Activated CD4-positive, alpha-beta T cell treated with anti-CD3 and anti-CD28 coated beads for 24 hours (primary cell): ENCODE data around the gene MOCS1.
"Not testable (repeated sequence)": the region's sequence is repeated elsewhere in the genome, so short reads cannot be mapped to it uniquely, and the experiment has no call there.

Experiments used
- DNase-seq, 2 donors: peaks; one replicate each; pipeline ENCODE4 v3.0.0-alpha.2; 2020; ENCODE audit warnings: low read depth in 2 of 2

Gene MOCS1

DNA sequence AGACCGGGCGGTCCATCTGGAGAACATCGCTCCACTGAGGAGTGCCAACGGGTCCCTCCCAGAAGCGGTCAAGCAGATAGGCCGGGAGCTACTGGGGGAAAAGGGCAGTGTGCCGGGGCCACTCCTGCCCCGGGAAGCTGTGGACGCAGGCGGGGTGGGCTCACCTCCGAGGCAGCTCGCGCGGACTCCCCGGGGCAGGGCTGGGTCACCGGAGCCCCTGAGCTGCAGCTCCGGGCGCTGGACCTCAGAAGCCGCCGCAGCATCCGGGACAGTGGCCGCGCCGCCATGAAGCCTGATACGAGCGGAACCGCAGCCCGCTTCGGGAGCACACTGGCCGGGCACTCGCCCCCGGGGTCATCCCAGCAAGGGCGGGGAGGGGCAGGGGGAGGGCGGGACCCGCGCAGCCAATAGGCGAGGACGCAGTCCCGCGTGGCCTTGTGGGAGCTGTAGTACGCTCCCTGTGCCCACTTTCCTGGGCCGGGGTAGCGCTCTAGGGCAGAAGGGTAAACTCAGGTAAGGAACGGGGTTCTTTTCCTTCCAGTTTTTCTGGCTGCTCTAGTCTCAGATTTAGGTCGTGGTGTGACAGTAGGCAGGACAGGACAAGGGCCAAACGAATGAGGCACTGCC lies at the start of gene MOCS1:
MOCS1 (minus strand) TSS at position 332 of the 627 bp plus-strand sequence; CDS start at position 287, 45 bp downstream.
- peak; percentile 18 to 31 for DNase-seq

DNA sequence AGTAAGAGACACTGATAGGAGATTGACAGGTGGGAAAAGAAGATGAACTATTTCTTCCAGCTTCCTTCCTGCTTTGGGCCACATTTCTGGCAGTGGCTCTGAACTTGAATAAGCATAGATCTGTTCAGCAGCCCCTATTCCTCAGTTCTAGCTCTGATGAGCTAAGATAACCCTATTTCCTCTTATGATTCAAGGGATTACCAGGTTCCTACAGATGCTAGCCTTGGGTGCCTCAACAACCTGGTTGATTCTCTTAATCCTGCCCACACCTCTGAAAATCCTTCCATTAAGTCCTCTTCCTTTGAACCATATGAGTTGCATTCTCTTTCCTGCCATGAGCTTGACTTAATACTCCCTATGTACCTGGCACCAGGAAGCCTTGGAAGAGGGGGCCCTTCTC lies 49.8 kb upstream of the MOCS1 start:
- DNase-seq = no peak

DNA sequence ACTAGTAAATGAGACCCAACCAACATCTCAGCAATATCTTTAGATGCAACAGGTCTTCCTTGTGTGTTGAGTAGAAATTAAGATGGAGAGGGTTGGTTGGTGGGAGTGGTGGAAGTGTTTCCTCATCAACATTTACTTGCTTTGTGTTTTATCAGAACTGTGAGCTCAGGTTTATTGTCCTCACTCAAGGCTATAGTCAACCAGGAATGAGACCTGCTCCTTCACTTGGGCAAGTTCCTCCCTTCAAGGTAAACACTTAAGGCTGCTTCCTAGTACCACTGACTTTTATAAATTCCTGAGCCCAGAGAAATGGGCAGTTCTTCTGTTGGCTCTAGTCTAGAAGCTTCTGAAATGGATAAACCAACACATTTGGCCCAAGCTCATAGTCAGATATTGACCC lies 48.9 kb upstream of the MOCS1 start:
- no peak for DNase-seq

DNA sequence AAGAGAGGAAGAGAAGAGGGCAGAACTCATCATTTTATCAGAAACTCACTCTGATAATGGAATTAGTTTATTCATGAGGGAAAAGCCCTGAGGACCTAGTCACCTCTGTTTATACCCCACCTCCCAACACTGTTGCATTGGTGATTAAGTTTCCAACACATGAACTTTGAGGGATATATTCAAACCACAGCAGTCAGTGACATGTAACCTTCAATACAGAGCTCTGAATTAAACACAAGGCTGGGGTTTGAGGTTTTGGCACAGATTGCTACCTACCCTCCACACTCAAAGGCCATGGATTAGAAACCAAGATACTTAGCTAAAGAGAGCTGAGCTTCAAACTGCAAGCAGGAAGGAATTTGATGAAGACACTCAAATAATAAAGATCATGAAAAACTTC lies 48.5 kb upstream of the MOCS1 start:
- DNase-seq = no peak

DNA sequence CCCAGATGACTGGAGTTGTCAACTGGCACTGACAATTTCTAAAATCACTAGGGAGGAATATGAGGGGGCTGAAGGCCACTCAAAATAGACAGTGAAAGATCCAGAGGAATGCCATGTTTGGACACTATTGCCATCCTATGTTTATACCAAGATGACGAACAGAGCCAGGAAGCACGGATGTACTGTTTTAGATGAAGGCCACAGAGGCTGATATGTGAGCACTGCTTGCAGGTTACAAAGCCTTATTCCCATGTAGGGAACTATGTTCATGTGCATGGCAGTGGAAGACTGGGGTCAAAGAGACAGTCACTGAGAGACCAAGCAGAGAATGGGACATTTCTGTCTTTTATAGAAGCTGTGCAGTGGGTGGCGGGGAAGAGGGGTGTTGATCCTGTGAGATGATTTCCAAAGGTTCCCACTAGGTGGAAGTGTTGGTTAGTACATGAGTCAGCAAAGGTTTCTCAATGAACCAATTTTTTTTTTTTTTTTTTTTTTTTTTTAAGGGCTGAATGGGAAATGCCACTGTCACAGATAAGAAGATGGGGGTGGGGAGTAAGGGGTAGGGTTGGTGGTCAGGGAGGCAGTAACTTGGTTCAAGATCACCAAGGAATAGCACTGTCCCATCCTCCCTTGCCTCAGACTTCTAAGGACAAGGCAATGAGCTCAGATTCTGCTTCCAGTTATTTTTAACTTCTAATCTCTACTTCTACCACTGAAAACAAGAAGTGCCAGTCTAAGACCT lies 46.7 kb upstream of the MOCS1 start:
- no peak for DNase-seq

DNA sequence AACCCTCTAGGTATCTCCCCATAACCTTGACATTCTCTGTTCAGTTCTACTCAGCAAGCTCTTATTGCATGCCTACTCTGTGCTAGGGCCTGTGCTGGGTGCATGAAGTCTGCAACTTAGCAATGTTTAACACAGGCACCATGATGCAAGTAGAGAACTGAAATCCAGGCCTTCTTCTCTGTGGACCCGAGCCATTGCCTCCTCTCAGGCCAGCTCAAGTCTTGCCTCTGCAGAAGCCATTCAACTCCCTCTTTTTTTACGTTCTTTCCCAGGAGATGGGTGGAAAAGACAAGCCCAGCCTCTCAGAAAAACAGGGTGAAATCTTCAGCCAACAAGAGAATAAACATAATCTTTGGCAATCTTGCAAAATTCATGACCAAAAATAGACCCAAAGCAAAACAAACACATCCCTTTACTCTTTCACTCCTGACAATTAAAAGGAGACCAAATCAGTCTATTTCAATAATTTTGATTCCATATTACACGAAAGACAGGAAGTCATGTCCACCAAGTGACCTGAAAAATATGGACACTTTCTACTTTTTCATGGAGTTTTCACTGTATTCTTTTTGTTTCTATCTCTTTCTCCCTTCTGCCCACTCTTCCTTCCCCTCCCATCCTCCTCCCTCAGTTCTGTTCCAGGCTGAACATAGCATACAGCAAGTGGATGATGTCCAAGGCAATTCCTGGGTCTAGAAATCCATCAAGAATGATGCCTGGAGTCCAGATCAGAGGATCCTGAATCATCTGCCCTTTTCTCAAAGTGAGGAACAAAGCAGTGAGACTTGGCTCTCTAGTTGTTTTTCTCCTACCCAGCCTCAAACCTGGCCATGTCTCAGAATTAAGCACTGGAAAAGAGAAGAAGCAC lies 45.4 kb upstream of the MOCS1 start:
- DNase-seq = no peak

DNA sequence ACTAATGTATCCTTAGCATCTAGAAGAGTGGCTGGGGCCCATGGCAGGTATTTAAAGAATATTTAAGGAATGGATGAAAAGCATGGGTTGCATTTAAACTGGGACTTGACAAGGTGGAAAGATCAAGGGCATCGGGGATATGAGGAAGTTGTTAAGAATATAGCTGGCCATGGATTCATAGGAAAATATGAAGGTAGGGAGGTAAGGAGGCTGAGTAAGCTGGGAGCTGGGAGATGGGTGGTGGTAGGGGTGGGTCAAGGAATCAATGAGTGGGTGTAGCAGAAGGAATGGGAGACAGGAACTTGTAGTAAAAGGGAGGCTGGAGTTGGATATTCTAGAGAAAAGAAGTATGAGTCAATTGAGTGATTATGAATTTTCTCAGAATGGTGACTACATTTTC lies 44.0 kb upstream of the MOCS1 start:
- no peak for DNase-seq

DNA sequence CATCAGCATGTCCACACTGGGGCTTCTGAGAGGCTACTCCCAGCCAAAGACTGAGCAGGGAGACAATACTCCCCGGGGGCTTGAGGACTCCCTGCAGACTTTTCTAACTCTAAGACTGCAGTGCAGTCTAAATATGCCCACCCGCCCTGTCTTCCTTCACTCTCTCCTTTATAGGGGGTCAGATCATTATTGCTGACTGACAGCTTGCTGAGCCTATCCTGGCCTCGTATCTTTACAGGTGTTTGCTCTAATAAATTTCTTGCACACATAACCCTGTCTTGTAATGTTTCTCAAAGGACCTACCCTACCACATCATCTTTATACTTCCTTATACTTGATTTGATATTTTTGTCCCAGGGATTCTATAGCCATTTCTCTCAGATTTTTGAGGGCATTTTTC lies 39.4 kb upstream of the MOCS1 start:
- no peak for DNase-seq

DNA sequence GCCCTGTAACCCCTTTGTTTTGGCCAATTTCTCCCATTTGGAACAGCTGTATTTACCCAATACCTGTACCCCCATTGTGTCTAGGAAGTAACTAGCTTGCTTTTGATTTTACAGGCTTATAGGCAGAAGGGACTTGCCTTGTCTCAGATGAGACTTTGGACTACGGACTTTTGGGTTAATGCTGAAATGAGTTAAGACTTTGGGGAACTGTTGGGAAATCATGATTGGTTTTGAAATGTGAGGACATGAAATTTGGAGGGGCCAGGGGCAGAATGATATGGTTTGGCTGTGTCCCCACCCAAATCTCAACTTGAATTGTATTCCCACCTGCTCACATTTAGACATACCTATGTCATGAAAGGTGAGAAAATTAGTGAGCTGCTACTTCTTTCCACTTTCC lies 38.5 kb upstream of the MOCS1 start:
- not testable (repeated sequence) for DNase-seq

DNA sequence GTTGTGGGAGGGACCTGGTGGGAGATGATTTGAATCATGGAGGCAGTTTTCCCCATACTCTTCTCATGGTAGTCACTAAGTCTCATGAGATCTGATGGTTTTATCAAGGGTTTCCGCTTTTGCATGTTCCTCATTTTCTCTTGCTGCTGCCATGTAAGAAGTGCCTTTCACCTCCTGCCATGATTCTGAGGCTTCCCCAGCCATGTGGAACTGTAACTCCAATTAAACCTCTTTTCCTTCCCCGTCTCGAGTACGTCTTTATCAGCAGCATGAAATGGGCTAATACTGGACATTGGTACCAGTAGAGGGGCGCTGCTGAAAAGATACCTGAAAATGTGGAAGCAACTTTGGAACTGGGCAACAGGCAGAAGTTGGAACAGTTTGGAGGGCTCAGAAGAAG lies 36.9 kb upstream of the MOCS1 start:
- not testable (repeated sequence) for DNase-seq

DNA sequence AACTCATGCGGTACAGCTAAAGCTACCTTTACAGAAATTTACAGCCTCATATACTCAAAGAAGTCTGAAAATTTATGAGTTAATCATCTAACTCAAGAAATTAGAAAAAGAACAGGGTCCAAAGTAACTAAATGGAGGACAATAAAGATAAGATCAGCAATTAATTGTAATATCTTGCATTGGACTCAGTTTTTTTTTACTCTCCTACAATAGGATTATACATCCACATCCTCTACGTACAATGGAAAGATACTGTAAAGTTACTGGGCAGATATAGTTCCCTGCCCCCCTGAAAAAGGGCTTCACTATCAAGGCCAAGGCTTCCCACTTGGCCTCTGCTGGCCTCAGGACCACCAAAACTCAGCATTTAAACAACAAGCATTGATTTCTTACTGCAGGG lies 31.5 kb upstream of the MOCS1 start:
- no peak for DNase-seq

DNA sequence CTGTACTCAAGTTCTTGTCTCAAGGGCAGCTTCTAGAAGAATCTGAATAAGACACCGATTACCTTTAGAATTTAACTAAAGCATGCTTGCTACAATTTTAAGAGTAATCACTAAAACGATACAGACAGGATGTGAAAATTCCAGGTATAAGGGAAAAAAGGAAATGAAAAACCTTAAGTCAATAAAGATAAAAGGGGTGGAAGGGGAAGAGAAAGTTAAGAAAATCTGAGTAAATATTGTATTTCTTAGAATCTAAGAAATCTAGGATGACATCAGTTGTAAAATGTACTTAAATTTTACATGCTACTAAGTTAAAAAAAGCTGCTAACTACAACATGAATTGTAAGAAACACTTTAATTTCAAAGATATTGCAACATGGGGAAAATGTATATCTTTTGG lies 30.3 kb upstream of the MOCS1 start:
- no peak for DNase-seq

DNA sequence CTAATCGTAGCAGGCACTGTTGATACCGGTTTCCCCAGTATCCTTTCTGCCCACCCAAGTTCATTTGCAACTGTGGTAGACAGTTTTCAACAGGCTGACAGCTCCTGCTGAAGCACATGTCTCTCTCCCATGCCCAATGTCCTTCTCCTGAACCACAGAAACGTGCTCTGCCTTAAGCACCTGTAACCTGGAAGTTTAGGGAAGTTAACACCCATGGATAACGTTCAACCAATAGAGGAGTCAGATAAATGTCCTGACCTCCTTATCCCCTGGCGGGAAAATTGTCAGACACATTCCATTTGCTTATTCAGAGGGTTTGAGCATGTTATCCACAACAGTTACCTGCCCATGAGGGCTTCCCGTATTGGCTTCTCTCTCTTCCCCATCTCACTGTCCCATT lies 29.8 kb upstream of the MOCS1 start:
- no peak for DNase-seq

DNA sequence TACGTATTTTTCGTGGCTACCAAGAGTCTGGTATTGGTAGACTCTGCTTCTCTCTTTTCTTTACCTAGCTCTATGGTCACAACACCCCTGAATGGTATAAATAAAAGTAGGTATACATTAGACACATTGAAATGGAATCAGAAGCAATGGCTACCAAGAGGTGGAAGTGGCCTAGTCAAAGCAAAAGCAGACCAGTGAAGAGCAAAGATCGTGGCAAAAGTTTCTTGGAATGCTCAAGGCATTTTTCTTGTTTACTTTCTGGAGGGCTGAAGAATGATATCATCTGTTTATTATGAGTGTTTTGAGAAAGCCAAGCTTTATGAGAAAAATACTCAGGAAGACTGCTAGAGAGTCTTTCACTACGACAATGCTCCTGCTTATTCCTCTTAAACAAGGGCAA lies 28.6 kb upstream of the MOCS1 start:
- DNase-seq = no peak

DNA sequence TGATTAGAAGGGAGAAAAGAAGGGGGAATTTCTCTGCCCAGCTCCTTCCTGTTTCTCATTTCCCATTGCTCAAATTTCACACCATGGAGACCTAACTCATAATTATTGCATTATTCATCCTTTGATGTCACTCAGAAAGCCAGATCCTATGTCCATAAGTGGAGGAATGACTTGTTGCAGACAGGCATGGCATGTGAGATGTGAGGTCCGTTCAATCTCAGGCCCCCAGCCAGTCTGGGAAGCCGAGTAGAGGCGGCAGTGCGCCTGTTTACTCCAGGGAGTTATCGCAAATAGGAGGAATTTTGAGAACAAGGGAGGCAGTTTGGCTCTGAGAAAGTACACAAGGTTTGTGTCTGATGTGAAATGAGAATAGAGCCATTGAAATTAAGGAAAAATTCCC lies 26.9 kb upstream of the MOCS1 start:
- no peak for DNase-seq

DNA sequence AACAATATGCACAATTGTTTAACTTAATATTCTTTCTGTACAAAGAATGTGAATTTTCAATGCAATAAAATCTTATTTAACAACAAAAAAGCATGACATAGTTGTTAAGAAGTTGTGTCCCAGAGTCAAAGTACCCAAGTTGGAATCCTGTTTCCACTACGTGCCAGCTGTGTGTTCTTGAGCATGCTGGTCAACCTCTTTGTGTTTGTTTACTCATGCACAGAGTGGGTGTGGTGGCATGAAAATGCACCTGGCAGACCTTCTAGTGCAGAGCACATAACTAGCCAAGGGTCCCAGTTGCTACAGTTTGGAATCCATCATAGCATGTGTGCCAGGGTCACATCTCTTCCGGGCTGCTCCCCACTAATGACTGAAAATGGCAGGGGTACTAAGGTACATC lies 24.7 kb upstream of the MOCS1 start:
- DNase-seq = no peak

DNA sequence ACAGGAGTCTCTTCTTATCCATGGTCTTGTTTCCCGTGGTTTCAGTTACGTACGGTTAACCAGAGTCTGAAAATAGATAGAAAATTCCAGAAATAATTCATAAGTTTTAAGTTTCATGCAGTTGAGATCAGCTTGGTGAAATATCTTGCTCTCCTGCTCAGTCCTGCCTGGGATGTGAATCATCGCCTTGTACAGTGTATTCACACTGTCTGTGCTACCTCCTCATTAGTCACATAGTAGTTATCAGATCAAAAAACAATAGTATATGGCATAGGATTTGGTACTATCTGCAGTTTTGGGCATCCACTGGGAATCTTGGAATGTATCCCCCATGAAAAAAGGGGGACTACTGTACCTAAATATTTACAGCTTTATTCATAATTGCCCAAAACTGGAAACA lies 22.7 kb upstream of the MOCS1 start:
- DNase-seq = no peak

DNA sequence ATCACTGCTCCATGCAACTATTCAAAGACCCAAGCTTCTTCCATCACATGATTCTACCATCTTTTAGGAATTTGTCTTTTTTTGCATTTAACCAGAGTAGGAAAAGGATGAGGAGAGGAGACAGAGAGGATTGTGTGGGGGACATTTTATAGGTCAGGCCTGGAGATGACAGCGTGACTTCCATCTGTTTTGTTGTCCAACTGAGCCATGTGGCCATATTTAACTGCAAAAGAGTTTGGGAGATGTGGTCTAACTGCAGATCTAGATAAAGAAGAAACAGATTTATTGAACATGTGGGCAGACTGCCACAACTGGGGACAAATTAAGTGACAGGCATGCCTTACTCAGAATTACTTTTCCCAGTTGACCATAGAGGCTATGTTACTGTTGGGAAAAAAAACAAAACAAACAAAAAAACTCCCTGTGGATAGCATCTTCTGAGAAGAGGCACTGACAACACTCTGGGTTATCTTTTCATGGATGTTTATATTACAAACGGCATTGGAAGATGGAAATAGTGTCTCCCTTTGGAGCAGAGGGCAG lies 18.9 kb upstream of the MOCS1 start:
- no peak for DNase-seq

DNA sequence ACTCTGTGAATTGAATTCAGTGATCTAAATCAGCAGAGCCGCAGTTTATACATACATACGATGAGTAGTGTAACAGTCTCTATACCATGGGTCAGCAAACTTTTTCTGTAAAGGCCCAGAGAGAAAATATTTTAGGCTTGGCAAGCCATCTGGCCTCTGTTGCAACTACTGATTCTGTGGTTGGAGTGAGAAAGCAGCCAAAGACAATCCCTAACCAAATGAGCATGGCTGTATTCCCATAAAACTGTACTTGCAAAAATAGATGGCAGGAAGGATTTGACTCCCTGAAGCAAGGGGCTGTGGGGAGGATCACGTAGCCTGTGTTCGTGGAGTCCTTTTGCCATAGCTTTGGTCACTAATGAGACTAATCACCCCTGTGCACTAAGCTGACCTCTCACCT lies 17.9 kb upstream of the MOCS1 start:
- DNase-seq = no peak

DNA sequence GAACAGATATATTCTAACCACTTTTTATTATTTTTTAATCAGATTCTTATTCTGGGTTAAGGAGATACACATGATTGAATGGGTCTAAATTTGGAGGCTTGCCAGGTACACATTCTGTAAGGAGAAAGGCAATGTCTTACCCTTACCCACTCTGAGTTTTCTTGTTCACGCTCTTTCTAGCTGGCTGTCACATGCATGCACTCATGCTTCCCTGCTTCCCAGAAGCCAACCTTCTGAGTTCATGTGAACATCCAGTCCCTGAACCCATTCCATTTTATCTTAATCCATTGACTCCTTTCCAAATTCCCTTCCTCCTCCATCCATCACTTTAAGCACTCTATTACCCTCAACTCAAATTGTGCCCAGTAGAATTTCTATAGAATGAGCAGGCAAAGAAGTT lies 17.5 kb upstream of the MOCS1 start:
- DNase-seq = no peak

DNA sequence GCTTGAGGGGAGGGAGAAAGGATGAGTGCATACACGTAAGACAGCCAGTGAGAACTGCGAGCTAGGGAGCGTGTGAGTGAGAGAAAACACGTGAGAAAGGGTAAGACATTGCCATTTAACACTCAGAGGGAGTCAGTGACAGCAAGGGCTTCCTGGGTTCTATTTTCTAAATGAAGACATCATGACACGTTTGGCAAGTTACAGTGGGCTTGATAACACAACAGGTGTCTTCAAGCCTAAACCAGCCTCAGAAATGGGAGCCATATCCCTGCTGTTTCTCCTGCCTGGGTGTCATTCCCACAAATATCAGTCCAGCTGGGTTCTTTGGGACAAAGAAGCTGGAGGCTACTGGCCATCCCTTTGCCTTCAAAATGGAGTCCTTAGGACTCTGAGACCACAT lies 16.9 kb upstream of the MOCS1 start:
- no peak for DNase-seq

DNA sequence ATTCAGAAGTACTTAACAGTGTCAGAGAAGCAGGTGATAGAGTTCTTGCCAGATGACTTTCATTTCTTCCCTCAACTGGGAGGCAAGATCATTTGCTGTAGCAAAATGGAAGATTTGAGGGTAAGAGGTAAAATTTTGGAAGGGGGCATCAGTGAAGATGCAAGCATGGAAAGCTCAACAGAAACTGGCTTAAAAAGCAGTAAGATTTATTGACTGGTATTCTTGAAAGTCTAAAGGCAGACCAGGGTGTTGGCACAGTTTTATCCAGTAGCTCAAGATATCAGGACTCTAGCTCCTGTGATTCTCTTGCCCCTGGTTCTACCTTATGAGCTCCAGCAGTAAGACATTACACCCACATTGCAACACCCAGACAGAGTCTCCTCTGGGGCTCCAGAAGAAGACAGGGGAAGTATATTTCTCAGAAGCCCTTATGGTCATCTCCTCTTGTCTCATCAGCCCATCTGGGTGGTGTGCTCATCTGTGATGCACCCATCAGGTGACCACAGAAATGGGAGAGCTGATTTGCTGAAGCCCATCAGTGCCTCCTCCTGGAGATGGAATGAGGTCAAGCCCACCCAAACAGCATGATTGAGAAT lies 16.0 kb upstream of the MOCS1 start:
- DNase-seq = no peak
